Activated T-cell treated with anti-CD3 and anti-CD28 coated beads, Interleukin-2, amount 50 U/mL, for 72 hours (primary cell): ENCODE results near the gene SNIP1. TPM values are rescaled to one million over a fixed set of nuclear protein-coding genes. Genes with fewer than 3 reads are reported as not detected.
"Not testable (repeated sequence)": the region's sequence is repeated elsewhere in the genome, so short reads cannot be mapped to it uniquely, and the experiment has no call there.

Experiments
- ATAC-seq, 2 donors: fragments of 150-1000 bp; cut with Tn5 transposase; replicated peaks in 1 of 2; 2 replicates each; pipeline ENCODE4 v1.10.0; 2021; ENCODE audit warnings: moderate library complexity in 2 of 2, mild to moderate bottlenecking in 1 of 2
- DNase-seq, 2 donors: peaks; one replicate each; pipeline ENCODE4 v3.0.0; 2021 to 2022; ENCODE audit warnings: mixed read lengths in 1 of 2
- H3K27ac Mint-ChIP-seq: one replicate; pipeline ENCODE4 v1.8.0; 2022; ENCODE audit warnings: mild to moderate bottlenecking, moderate library complexity, mixed read lengths
- H3K27me3 Mint-ChIP-seq: one replicate; pipeline ENCODE4 v1.8.0; 2022; ENCODE audit warnings: low read depth, mixed read lengths
- H3K36me3 Mint-ChIP-seq, 2 donors: one replicate each; pipeline ENCODE4 v1.8.0; 2022; ENCODE audit warnings: mixed read lengths in 2 of 2, mild to moderate bottlenecking in 1 of 2; ENCODE audit not compliant: insufficient read depth in 2 of 2
- H3K4me1 Mint-ChIP-seq: one replicate; pipeline ENCODE4 v1.8.0; 2022; ENCODE audit warnings: low read depth, mixed read lengths
- H3K4me3 Mint-ChIP-seq, 2 donors: one replicate each; pipeline ENCODE4 v1.8.0; 2022; ENCODE audit warnings: mild to moderate bottlenecking in 2 of 2, mixed read lengths in 2 of 2, moderate library complexity in 2 of 2
- H3K9me3 Mint-ChIP-seq, 2 donors: one replicate each; pipeline ENCODE4 v1.8.0; 2022; ENCODE audit warnings: mixed read lengths in 2 of 2
- total RNA-seq, 2 donors: library from RNA; stranded (reverse); gene quantifications; one replicate each; pipeline ENCODE4 v1.2.3, GENCODE V29; 2022

The SNIP1 gene
- 10 to 100 TPM; 26.5 to 29.1 TPM for total RNA-seq

GRCh38 chr1:37553927-37554808 is at the start of gene SNIP1:
SNIP1 (minus strand) TSS chr1:37554293; CDS start chr1:37554229, 64 bp downstream.
- DNase-seq, result peak; percentile 90
- Mint-ChIP-seq H3K9me3 (no peaks in the 10 kb centered on the region), H3K4me1 (peaks cover 57% of the 10 kb centered on the region), H3K27me3 (peaks cover 11% of the 10 kb centered on the region), H3K36me3 (peaks cover 13 to 18% of the 10 kb centered on the region in 2 donors), H3K4me3 (peak within 1 kb of the TSS; percentile 96 to 99), H3K27ac (peak within 1 kb of the TSS; percentile 94)
- ATAC-seq, result peak; percentile 94 to 96

- Mint-ChIP-seq H3K36me3 (no peaks in the 10 kb centered on the region), H3K9me3 (no peaks in the 10 kb centered on the region), H3K4me3 (peak overlapping the region in 1 of 2 donors; percentile 35), H3K27ac (no peak overlapping the region), H3K27me3 (no peaks in the 10 kb centered on the region), H3K4me1 (peaks cover 5% of the 10 kb centered on the region)
- DNase-seq (peak; percentile 35 to 43), ATAC-seq (peak; percentile 63 to 67)
Observed at GRCh38 chr1:37602750-37603694, 48.9 kb upstream of the SNIP1 start.

GRCh38 chr1:37601441-37601840 is 47.3 kb upstream of the SNIP1 start:
- Mint-ChIP-seq H3K4me1 (peaks cover 7% of the 10 kb centered on the region), H3K27ac (no peak overlapping the region), H3K9me3 (no peaks in the 10 kb centered on the region), H3K36me3 (no peaks in the 10 kb centered on the region), H3K4me3 (no peak overlapping the region), H3K27me3 (no peaks in the 10 kb centered on the region)
- DNase-seq (no peak), ATAC-seq (no peak)

GRCh38 chr1:37599940-37600339 is 45.8 kb upstream of the SNIP1 start:
- H3K36me3 Mint-ChIP-seq, result peaks cover 5 to 7% of the 10 kb centered on the region in 2 donors
- no peaks in the 10 kb centered on the region for H3K27me3 Mint-ChIP-seq
- H3K9me3 Mint-ChIP-seq, result no peaks in the 10 kb centered on the region
- peaks cover 21% of the 10 kb centered on the region for H3K4me1 Mint-ChIP-seq
- no peak overlapping the region for H3K27ac Mint-ChIP-seq
- no peak overlapping the region for H3K4me3 Mint-ChIP-seq
- DNase-seq, result no peak
- ATAC-seq, result no peak

GRCh38 chr1:37596182-37596667 is 42.1 kb upstream of the SNIP1 start:
- peak overlapping the region; percentile 99 to 100 for H3K4me3 Mint-ChIP-seq
- H3K27me3 Mint-ChIP-seq, result no peaks in the 10 kb centered on the region
- peak overlapping the region; percentile 26 for H3K27ac Mint-ChIP-seq
- peaks cover 7 to 19% of the 10 kb centered on the region in 2 donors for H3K36me3 Mint-ChIP-seq
- ATAC-seq, result peak; percentile 2 to 12
- DNase-seq, result no peak
- no peaks in the 10 kb centered on the region for H3K9me3 Mint-ChIP-seq
- peaks cover 44% of the 10 kb centered on the region for H3K4me1 Mint-ChIP-seq

- Mint-ChIP-seq H3K4me3 (peak within 1 kb of the TSS; percentile 99 to 100), H3K4me1 (peaks cover 48% of the 10 kb centered on the region), H3K27me3 (no peaks in the 10 kb centered on the region), H3K36me3 (peaks cover 7 to 23% of the 10 kb centered on the region in 2 donors), H3K27ac (peak within 1 kb of the TSS; percentile 96), H3K9me3 (no peaks in the 10 kb centered on the region)
- DNase-seq, result peak; percentile 98
- ATAC-seq, result peak; percentile 99
Observed at GRCh38 chr1:37595440-37596181, 41.5 kb upstream of the SNIP1 start, which contains the start of gene GNL2. GNL2 (minus strand) TSS chr1:37595937; CDS start chr1:37595822, 115 bp downstream.

- peaks cover 9 to 33% of the 10 kb centered on the region in 2 donors for H3K36me3 Mint-ChIP-seq
- no peaks in the 10 kb centered on the region for H3K9me3 Mint-ChIP-seq
- ATAC-seq (no peak), DNase-seq (no peak)
- H3K4me1 Mint-ChIP-seq, result peaks cover 66% of the 10 kb centered on the region
- H3K4me3 Mint-ChIP-seq, result peak overlapping the region; percentile 38 to 55
- no peaks in the 10 kb centered on the region for H3K27me3 Mint-ChIP-seq
- H3K27ac Mint-ChIP-seq, result no peak overlapping the region
Observed at GRCh38 chr1:37593726-37594125, 39.6 kb upstream of the SNIP1 start.

GRCh38 chr1:37588939-37589338 is 34.8 kb upstream of the SNIP1 start:
- no peaks in the 10 kb centered on the region for H3K27me3 Mint-ChIP-seq
- H3K9me3 Mint-ChIP-seq, result no peaks in the 10 kb centered on the region
- peaks cover 61% of the 10 kb centered on the region for H3K4me1 Mint-ChIP-seq
- H3K4me3 Mint-ChIP-seq, result peak overlapping the region in 1 of 2 donors; percentile 39
- peaks cover 11 to 49% of the 10 kb centered on the region in 2 donors for H3K36me3 Mint-ChIP-seq
- H3K27ac Mint-ChIP-seq, result peak overlapping the region; percentile 64
- ATAC-seq (peak; percentile 81 to 87), DNase-seq (no peak)

GRCh38 chr1:37584544-37584943 is 30.5 kb upstream of the SNIP1 start:
- ATAC-seq, H3K9me3 Mint-ChIP-seq, DNase-seq, H3K4me3 Mint-ChIP-seq, H3K27me3 Mint-ChIP-seq, H3K27ac Mint-ChIP-seq: not testable (repeated sequence)
- Mint-ChIP-seq H3K4me1 (peaks cover 27% of the 10 kb centered on the region), H3K36me3 (peaks cover 13 to 46% of the 10 kb centered on the region in 2 donors)

- DNase-seq (no peak), ATAC-seq (peak; percentile 36 to 48)
- Mint-ChIP-seq H3K36me3 (peaks cover 17 to 67% of the 10 kb centered on the region in 2 donors), H3K4me1 (peaks cover 64% of the 10 kb centered on the region), H3K27ac (peak overlapping the region; percentile 94), H3K9me3 (no peaks in the 10 kb centered on the region), H3K27me3 (no peaks in the 10 kb centered on the region), H3K4me3 (peak overlapping the region; percentile 37 to 62)
Observed at GRCh38 chr1:37575692-37576091, 21.6 kb upstream of the SNIP1 start.

GRCh38 chr1:37574834-37575480 is 20.9 kb upstream of the SNIP1 start:
- H3K36me3 Mint-ChIP-seq, result peaks cover 18 to 66% of the 10 kb centered on the region in 2 donors
- peak overlapping the region; percentile 94 for H3K27ac Mint-ChIP-seq
- ATAC-seq (peak; percentile 57), DNase-seq (peak; percentile 32 to 55)
- no peaks in the 10 kb centered on the region for H3K27me3 Mint-ChIP-seq
- peaks cover 68% of the 10 kb centered on the region for H3K4me1 Mint-ChIP-seq
- H3K4me3 Mint-ChIP-seq, result peak overlapping the region; percentile 27 to 62
- H3K9me3 Mint-ChIP-seq, result no peaks in the 10 kb centered on the region
